HG03457 (cell line): ENCODE results near the gene FLOT2.
"Not testable (repeated sequence)": the region's sequence is repeated elsewhere in the genome, so short reads cannot be mapped to it uniquely, and the experiment has no call there.

Experiments used
- ATAC-seq: cut with Tn5 transposase; IDR thresholded peaks from one replicate; pipeline ENCODE4 v1.9.1; 2021; ENCODE audit warnings: moderate number of reproducible peaks; ENCODE audit not compliant: unreplicated experiment

Gene FLOT2

DNA sequence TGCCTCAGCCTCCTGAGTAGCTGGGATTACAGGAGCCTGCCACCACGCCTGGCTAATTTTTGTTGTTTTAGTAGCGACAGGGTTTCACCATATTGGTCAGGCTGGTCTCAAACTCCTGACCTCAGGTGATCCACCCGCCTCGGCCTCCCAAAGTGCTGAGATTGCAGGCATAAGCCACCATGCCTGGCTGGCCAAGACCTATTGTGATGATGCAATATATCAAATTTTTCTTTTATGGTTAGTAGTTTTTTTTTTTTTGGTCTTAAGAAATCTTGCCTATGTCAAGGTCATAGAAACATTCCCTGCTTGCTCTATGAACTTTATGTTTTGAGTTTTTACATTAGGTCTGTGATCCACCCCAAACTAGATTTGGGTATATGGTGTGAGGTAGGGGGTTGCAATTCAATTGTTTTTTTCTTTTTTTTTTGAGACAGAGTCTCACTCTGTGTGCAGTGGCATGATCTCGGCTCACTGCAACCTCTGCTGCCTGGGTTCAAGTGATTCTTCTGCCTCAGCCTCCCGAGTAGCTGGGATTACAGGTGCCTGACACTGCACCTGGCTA is 20.3 kb downstream of the FLOT2 start:
- ATAC-seq = not testable (repeated sequence)

- ATAC-seq = no peak
Measured at GRCh38 chr17:28875848-28876550, 21.5 kb downstream of the FLOT2 start.

- no peak for ATAC-seq
Measured at GRCh38 chr17:28874750-28875149, 22.8 kb downstream of the FLOT2 start.

DNA sequence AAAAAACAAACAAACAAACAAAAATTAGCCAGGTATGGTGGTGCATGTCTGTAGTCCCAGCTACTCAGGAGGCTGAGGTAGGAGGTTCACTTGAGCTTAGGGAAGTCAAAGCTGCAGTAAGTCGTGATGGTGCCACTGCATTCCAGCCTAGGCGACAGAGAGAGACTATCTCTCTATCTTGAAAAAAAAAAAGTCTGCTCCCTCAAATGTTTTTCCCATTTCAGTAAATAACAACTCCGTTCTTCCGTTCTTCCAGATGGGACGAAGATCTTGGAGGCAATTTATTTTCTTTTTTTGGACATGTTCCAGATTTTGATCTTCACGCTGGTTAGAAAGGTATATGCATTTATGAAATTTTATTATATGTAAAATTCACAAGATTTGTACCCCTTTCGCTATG is 23.7 kb downstream of the FLOT2 start:
- ATAC-seq = no peak

GRCh38 chr17:28871056-28871579 is 26.4 kb downstream of the FLOT2 start:
- no peak for ATAC-seq

DNA sequence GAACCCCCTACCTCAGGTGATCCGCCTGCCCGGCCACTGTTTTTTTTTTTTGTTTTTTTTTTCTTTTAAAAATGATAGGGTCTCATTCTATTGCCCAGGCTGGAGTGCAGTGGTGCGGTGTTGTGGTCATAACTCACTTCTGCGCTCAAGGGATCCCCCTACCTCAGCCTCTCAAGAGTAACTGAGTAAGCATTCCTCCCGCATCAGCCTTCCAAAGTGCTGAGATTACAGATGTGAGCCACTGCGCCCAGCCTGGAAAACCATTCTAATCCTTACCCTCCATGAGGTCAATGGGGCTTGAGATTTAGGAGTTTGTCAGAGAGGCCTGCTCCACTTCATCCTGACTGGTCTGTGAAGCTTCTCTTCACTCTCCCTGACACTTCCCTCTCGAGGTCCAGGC is 30.3 kb downstream of the FLOT2 start:
- no peak for ATAC-seq

DNA sequence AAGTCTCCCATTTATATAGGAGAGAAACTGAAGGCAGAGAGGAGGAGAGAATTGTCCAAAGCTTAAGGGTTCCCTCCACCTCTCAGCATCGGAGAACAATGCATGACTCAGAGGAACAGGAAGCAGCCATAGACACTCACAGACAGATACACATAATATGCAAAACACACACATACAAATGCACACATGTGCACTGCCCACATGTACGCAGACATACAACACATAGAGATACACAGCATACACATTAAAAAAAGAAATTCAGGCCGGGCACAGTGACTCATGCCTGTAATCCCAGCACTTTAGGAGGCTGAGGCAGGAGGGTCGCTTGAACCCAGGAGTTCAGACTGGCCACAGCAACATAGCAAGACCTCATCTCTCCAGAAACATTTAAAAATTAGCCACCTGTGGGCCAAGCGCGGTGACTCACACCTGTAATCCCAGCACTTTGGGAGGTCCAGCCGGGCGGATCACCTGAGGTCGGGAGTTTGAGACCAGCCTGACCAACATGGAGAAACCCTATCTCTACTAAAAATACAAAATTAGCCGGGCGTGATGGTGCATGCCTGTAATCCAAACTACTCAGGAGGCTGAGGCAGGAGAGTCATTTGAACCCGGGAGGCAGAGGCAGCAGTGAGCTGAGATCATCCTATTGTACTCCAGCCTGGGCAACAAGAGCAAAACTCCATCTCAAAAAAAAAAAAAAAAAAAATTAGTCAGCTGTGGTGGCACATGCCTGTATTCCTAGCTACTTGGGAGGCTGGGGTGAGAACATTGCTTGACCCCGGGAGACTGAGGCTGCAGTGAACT is 31.4 kb downstream of the FLOT2 start:
- no peak for ATAC-seq

- no peak for ATAC-seq
Measured at GRCh38 chr17:28864991-28865849, 32.3 kb downstream of the FLOT2 start.

GRCh38 chr17:28863953-28864352 is 33.6 kb downstream of the FLOT2 start:
- ATAC-seq = no peak

DNA sequence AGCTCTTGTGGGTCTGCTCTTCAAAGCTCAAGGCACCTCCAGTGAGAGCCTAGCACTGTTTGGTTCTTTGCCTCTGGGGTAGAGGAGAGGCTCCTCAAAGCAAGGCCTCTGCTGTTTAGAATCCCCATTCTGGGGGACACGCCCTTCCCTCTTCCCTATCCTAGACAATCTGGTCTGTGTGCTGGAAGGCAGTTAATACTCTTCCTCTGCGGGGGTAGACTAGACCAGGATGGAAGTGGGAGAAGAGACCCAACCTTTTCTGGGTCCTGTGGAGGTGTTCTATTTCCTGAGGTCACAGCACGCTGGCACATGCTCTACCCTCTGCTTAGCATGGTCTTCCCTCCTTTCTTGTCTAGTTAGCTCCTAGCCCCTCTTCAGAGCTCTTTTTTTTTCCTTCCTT is 35.0 kb downstream of the FLOT2 start:
- no peak for ATAC-seq

GRCh38 chr17:28861393-28862203 is 35.9 kb downstream of the FLOT2 start:
- ATAC-seq = no peak

GRCh38 chr17:28860363-28860808 is 37.1 kb downstream of the FLOT2 start:
- no peak for ATAC-seq

DNA sequence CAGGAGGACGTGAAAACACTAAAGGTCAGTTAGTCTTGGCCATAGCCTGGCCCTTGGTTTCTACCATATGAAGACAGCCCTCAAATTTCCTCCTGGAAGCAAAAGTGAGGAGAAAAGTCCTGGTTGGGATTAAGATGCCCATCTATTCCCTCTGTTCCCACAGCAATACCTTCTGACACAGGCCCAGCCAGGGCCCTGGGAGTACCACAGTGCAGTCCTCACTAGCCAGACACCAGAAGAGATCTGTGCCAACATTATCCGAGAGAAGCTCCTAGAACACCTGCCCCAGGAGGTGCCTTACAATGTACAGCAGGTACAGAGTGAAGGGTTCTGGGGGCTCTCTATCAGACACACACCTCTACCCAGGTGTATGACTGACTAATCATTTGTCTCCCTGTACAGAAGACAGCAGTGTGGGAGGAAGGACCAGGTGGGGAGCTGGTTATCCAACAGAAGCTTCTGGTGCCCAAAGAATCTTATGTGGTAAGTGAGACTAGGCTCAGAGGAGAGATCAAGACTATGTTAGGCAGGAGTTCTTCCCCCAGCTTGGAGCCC is 38.7 kb downstream of the FLOT2 start:
- no peak for ATAC-seq

DNA sequence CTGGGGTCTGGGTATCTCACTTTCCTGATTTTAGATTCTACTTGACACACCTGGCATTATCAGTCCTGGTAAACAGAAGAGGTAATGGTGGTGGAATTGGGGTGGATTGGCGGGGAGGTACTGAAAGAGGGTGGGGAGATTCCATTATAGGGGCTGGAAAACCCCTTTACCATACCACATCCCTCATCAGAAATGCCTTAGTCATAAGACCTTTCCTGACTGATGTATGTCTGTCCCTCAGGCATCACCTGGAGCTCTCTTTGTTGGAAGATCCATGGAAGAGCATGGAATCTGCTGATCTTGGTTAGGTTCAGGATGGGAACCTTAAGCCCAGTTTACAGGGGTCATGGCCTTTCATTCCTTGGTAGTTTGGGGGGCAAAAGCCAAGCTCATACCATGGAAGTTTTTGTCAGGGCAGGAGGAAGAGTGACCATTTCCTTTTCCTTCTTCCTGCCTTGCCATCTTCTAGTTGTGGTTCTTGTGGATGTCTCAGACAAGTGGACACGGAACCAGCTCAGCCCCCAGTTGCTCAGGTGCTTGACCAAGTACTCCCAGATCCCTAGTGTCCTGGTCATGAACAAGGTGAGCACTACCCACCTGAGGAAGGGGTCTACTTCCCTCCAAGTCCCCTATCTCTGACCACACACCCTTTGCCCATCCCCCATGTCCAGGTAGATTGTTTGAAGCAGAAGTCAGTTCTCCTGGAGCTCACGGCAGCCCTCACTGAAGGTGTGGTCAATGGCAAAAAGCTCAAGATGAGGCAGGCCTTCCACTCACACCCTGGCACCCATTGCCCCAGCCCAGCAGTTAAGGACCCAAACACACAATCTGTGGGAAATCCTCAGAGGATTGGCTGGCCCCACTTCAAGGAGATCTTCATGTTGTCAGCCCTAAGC is 39.4 kb downstream of the FLOT2 start:
- no peak for ATAC-seq

DNA sequence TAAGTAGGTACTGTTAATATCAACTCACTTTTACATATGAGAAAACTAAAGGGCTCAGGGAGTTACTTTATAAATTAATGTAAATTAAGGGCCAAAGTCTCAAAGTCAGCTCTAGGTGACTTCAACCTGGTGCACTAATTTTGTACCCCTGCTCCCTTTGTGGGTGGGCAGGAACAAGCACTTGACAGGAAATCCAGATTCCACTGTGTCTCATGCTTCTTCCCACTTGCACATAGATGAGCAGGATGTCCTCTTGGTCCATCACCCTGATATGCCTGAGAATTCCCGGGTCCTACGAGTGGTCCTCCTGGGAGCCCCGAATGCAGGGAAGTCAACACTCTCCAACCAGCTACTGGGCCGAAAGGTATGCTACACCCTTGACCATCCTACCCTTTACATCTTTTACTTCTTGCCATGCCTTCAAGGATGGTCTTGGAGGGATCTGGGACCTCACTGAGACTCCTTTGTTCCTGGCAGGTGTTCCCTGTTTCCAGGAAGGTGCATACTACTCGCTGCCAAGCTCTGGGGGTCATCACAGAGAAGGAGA is 41.4 kb downstream of the FLOT2 start:
- ATAC-seq = no peak

DNA sequence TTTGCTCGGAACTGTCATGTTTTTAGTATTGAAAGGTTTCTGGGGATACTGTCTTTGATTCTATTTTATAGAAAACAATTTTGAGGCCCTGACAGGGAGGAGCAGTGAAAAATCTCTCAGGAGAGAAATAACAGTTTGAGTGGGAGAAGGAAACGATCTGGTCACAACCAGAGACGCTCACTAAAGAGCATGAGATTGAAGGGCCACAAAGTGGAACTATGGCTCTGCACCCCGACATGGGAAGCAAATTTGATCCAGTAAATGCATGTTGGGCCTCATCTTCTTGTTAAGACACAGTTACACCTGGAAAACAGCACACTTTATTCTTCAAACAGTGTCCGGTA is 42.2 kb downstream of the FLOT2 start:
- no peak for ATAC-seq

DNA sequence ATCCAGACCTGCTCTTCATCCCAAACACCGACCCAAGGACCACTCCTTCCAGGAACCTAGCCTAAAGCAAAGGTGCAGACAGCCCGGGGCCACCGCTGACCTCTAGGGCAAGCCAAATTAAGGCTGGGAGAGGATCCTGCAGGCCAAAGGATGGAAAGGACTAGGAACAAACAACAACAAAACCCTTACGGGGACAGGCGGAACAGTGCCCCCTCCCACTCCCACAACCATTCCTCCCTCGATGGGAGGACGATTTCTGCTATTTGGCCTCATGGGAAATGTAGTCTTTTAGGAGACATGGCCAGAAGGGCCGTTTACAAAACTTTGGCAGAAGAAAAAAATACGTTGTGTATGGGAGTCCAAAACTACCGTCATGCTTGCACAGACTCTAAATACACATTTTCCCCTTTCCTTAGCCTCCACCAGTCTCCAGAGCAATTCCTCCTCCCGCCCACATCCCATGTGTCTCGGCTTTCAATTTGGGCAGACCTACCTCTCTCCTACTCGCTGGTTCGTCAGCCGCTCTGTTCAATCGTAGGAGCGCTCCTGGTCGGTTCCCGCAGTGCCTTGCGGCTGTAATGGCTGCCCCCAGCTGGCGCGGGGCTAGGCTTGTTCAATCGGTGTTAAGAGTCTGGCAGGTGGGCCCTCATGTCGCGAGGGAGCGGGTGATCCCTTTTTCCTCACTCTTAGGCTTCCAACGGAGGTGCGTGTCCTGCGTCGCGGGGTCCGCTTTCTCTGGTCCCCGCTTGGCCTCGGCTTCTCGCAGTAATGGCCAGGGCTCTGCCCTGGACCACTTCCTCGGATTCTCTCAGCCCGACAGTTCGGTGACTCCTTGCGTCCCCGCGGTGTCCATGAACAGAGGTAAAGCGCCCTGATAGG is 42.8 kb downstream of the FLOT2 start, which contains the start of gene ERAL1:
Gene ERAL1, plus strand, starts transcription at position 560 of the 879 bp plus-strand sequence. Its CDS starts 19 bp downstream, at position 579.
- no peak for ATAC-seq
